Cortex of kidney (tissue), 1 donor: Measurements from ENCODE around the gene AGAP1.

Experiments used
- DNase-seq: peaks from one replicate; lab custom pipeline; 2025; lab: John Stamatoyannopoulos, UW

The AGAP1 gene

GRCh38 chr2:235768606-235769005 is 274.8 kb downstream of the AGAP1 start:
- no peak for DNase-seq

- no peak for DNase-seq
These were observed 275.2 kb downstream of the AGAP1 start for GRCh38 chr2:235769046-235769445.

- DNase-seq = no peak
These were observed 277.3 kb downstream of the AGAP1 start for GRCh38 chr2:235770909-235771820.

- DNase-seq = no peak
These were observed 279.5 kb downstream of the AGAP1 start for GRCh38 chr2:235773188-235773928.

GRCh38 chr2:235774153-235774870 is 280.5 kb downstream of the AGAP1 start:
- DNase-seq = no peak

- DNase-seq = no peak
These were observed 282.7 kb downstream of the AGAP1 start for GRCh38 chr2:235776531-235776930.

GRCh38 chr2:235779444-235779896 is 285.6 kb downstream of the AGAP1 start:
- DNase-seq = no peak

- no peak for DNase-seq
These were observed 286.6 kb downstream of the AGAP1 start for GRCh38 chr2:235780401-235780800.

GRCh38 chr2:235781775-235782174 is 287.9 kb downstream of the AGAP1 start:
- DNase-seq = no peak

GRCh38 chr2:235784788-235785187 is 290.9 kb downstream of the AGAP1 start:
- no peak for DNase-seq

- DNase-seq = no peak
These were observed 295.7 kb downstream of the AGAP1 start for GRCh38 chr2:235789552-235789951.

- DNase-seq = no peak
These were observed 299.4 kb downstream of the AGAP1 start for GRCh38 chr2:235793163-235793752.

GRCh38 chr2:235799281-235799680 is 305.4 kb downstream of the AGAP1 start:
- no peak for DNase-seq

GRCh38 chr2:235802542-235802941 is 308.7 kb downstream of the AGAP1 start:
- DNase-seq = no peak

- DNase-seq = no peak
These were observed 309.2 kb downstream of the AGAP1 start for GRCh38 chr2:235803028-235803427.

- no peak for DNase-seq
These were observed 310.8 kb downstream of the AGAP1 start for GRCh38 chr2:235804676-235805075.

- DNase-seq = no peak
These were observed 313.3 kb downstream of the AGAP1 start for GRCh38 chr2:235806986-235807750.

- no peak for DNase-seq
These were observed 314.5 kb downstream of the AGAP1 start for GRCh38 chr2:235808366-235808765.

- no peak for DNase-seq
These were observed 316.4 kb downstream of the AGAP1 start for GRCh38 chr2:235810252-235810651.

GRCh38 chr2:235810846-235811245 is 317.0 kb downstream of the AGAP1 start:
- DNase-seq = no peak
